Measurements from ENCODE around the gene RNF43.

GRCh38 chr17:58377661-58378060, 39.7 kb downstream of the RNF43 start:
- TF ChIP-seq CTCF (IDR thresholded peaks at IDR 0.05; ENCODE audit: low read depth, low read length) (no peak), POLR2A (IDR thresholded peaks at IDR 0.05; ENCODE audit: extremely low read depth, insufficient read length) (no peak)
